HepG2 (cell line): ENCODE results near the gene ADGRV1. TPM values are rescaled to one million over a fixed set of nuclear protein-coding genes. Genes with fewer than 3 reads are reported as not detected.
"Not testable (repeated sequence)": the region's sequence is repeated elsewhere in the genome, so short reads cannot be mapped to it uniquely, and the experiment has no call there.

Source experiments
- ATAC-seq: fragments of 200-7000 bp; cut with Tn5 transposase; 3 replicates; pipeline ENCODE4 v1.9.1; 2020; ENCODE audit warnings: mild to moderate bottlenecking, moderate library complexity
- BruUV-seq: library from RNA; stranded (reverse); fragments of 400-500 nt; replicated peaks from 2 replicates; lab custom pipeline; 2021; lab: Mats Ljungman, UMichigan
- CTCF ChIA-PET: fragments of 300-600 bp; formaldehyde crosslinking; extraction: SDS; loops from one replicate; lab custom pipeline; 2021; ENCODE audit warnings: low total read pairs, inconsistent platforms, low intra/inter-chr PET ratio; lab: Yijun Ruan, JAX
- POLR2A ChIA-PET: fragments of 350-600 bp; sonication (Branson Sonifier 250); formaldehyde crosslinking; loops from one replicate; lab custom pipeline; 2020; ENCODE audit warnings: antibody characterized with exemption, inconsistent platforms; lab: Yijun Ruan, JAX
- DNase-seq: peaks from one replicate; pipeline ENCODE4 v3.0.0-alpha.2; 2015; ENCODE audit warnings: low spot score
- FAIRE-seq: peaks from 3 replicates; lab custom pipeline; 2011; peaks lifted over from hg19 to GRCh38; lab: Jason Lieb, UNC
- H2AFZ ChIP-seq: one replicate; pipeline ENCODE4 v1.6.1; 2011; ENCODE audit warnings: low read length, inconsistent platforms
- H3K27ac ChIP-seq: fragments of 300-600 bp; 3 replicates; pipeline ENCODE4 v1.8.0; 2011; ENCODE audit warnings: mixed run types, mild to moderate bottlenecking, mixed read lengths, low read length, inconsistent platforms; ENCODE audit not compliant: insufficient read depth; ENCODE audit errors: extremely low read length
- H3K27me3 ChIP-seq, 2 experiments: fragments of 200-600 bp in 1 of 2; 2 replicates in 1 of 2; 3 replicates in 1 of 2; pipeline versions ENCODE4 v1.6.0 to v1.8.0; 2011; ENCODE audit warnings: low read length in 2 of 2, mild to moderate bottlenecking in 2 of 2, moderate library complexity in 2 of 2, inconsistent platforms in 1 of 2; ENCODE audit not compliant: insufficient read depth in 2 of 2, control insufficient read depth in 1 of 2
- H3K36me3 ChIP-seq, 2 experiments: fragments of 200-600 bp in 1 of 2; replicated peaks in 1 of 2; 2 replicates in 1 of 2; 3 replicates in 1 of 2; pipeline versions ENCODE4 v1.5.1 to v1.8.0; 2011; ENCODE audit warnings: low read length in 2 of 2, inconsistent platforms in 1 of 2; ENCODE audit not compliant: insufficient read depth in 2 of 2, control insufficient read depth in 1 of 2
- H3K4me1 ChIP-seq: 2 replicates; pipeline ENCODE4 v1.5.1; 2012; ENCODE audit warnings: low read length, inconsistent platforms; ENCODE audit not compliant: insufficient read depth
- H3K4me2 ChIP-seq: 2 replicates; pipeline ENCODE4 v1.6.0; 2011; ENCODE audit warnings: low read depth, low read length, inconsistent platforms
- H3K4me3 ChIP-seq, 3 experiments: fragments of 200-600 bp in 1 of 3; sonication (generic), shearing (Covaris generic) in 1 of 3; replicated peaks in 1 of 3; 2 replicates each; pipeline ENCODE4 v1.5.1; 2011 to 2016; ENCODE audit warnings: low read length in 3 of 3, inconsistent platforms in 2 of 3, low read depth in 2 of 3, mild to moderate bottlenecking in 2 of 3, control low read depth in 1 of 3, mixed read lengths in 1 of 3; ENCODE audit not compliant: insufficient read depth in 1 of 3
- H3K79me2 ChIP-seq: one replicate; pipeline ENCODE4 v1.6.1; 2011; ENCODE audit warnings: low read length, inconsistent platforms; ENCODE audit not compliant: insufficient read depth
- H3K9ac ChIP-seq: 2 replicates; pipeline ENCODE4 v1.6.0; 2011; ENCODE audit warnings: mild to moderate bottlenecking, low read depth, low read length, inconsistent platforms; ENCODE audit not compliant: insufficient read depth
- H3K9me3 ChIP-seq: 2 replicates; pipeline ENCODE4 v1.5.1; 2012; ENCODE audit warnings: mild to moderate bottlenecking, low read length
- H4K20me1 ChIP-seq: 2 replicates; pipeline ENCODE4 v1.6.0; 2011; ENCODE audit warnings: inconsistent platforms, mild to moderate bottlenecking, low read length, moderate library complexity; ENCODE audit not compliant: insufficient read depth
- ATRX ChIP-seq: sonication (generic); formaldehyde crosslinking; IDR thresholded peaks from 2 replicates; pipeline ENCODE4 v1.4.0; 2020; ENCODE audit warnings: missing genetic modification reagents, borderline replicate concordance
- BORCS8-MEF2B ChIP-seq: sonication (generic); formaldehyde crosslinking; IDR thresholded peaks from 2 replicates; pipeline ENCODE4 v1.8.0; 2022; ENCODE audit warnings: mild to moderate bottlenecking, missing genetic modification reagents
- MBD4 ChIP-seq: IDR thresholded peaks from 2 replicates; pipeline ENCODE4 v1.6.1; 2012; ENCODE audit warnings: low read length, inconsistent platforms, borderline replicate concordance
- ZBTB7A ChIP-seq: sonication (generic); formaldehyde crosslinking; IDR thresholded peaks from 2 replicates; pipeline ENCODE4 v1.8.0; 2022; ENCODE audit warnings: mild to moderate bottlenecking, missing genetic modification reagents
- ZNF766 ChIP-seq: sonication (generic); formaldehyde crosslinking; IDR thresholded peaks from 2 replicates; pipeline ENCODE4 v1.5.0; 2020; ENCODE audit warnings: missing genetic modification reagents, borderline replicate concordance
- WGBS: methylation state at CpG from one replicate; pipeline ENCODE4 v1.1.6; 2017; ENCODE audit warnings: low lambda C conversion rate; 5-methylcytosine and 5-hydroxymethylcytosine counted together
- in situ Hi-C: cut with HindIII; loops from 2 replicates; pipeline ENCODE4 v1.10.0; 2017; ENCODE audit warnings: low pct_unique_long_range_greater_than_20kb; ENCODE audit not compliant: extremely low pct_ligation_motif_present
- intact Hi-C: fragments of 100-400 bp; cut with micrococcal nuclease; formaldehyde crosslinking; loops from one replicate; pipeline ENCODE4 v1.10.0; 2022; ENCODE audit not compliant: unreplicated experiment
- polyA plus RNA-seq, 8 experiments: library from polyadenylated mRNA; depleted of rRNA in 3 of 8; stranded (reverse) in 7 of 8; unstranded in 1 of 8; fragments of >200 nt; fragmentation: Illumina TruSeq in 4 of 8; extraction: Trizol in 4 of 8; gene quantifications; 2 replicates each; pipeline versions ENCODE4 v1.2.1 to v1.2.3, GENCODE V29; 2011 to 2016; ENCODE audit warnings: low read depth in 4 of 8, missing spikeins in 1 of 8, mixed read lengths in 1 of 8; ENCODE audit not compliant: insufficient read depth in 1 of 8
- total RNA-seq, 5 experiments: library from RNA; depleted of rRNA; stranded (reverse); fragments of >200 nt; fragmentation: Illumina TruSeq; extraction: Trizol; gene quantifications; 2 replicates each; pipeline ENCODE4 v1.2.3, GENCODE V29; 2016; ENCODE audit warnings: low read depth in 1 of 5
- TF ChIP-seq, protein P1 (sequence below): sonication (generic); formaldehyde crosslinking; IDR thresholded peaks from 2 replicates; pipeline ENCODE4 v1.5.0; 2020; ENCODE audit warnings: mild to moderate bottlenecking, missing genetic modification reagents
- TF ChIP-seq, protein P2 (sequence below): sonication (generic); formaldehyde crosslinking; IDR thresholded peaks from 2 replicates; pipeline ENCODE4 v1.4.0; 2020; ENCODE audit warnings: missing genetic modification reagents, mild to moderate bottlenecking, borderline replicate concordance

ADGRV1 gene
- total and polyA plus RNA-seq, 2 of the 13 experiments (the other 11 are each of a cell fraction or from before 2014, with no cell fraction given) = 1.7 to 3.9 TPM

- TF ChIP-seq, protein P1, sequence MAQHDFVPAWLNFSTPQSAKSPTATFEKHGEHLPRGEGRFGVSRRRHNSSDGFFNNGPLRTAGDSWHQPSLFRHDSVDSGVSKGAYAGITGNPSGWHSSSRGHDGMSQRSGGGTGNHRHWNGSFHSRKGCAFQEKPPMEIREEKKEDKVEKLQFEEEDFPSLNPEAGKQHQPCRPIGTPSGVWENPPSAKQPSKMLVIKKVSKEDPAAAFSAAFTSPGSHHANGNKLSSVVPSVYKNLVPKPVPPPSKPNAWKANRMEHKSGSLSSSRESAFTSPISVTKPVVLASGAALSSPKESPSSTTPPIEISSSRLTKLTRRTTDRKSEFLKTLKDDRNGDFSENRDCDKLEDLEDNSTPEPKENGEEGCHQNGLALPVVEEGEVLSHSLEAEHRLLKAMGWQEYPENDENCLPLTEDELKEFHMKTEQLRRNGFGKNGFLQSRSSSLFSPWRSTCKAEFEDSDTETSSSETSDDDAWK = no peak
- TF ChIP-seq BORCS8-MEF2B (CRISPR knock-in tag) = no peak
- TF ChIP-seq MBD4 = no peak
- TF ChIP-seq, protein P2, sequence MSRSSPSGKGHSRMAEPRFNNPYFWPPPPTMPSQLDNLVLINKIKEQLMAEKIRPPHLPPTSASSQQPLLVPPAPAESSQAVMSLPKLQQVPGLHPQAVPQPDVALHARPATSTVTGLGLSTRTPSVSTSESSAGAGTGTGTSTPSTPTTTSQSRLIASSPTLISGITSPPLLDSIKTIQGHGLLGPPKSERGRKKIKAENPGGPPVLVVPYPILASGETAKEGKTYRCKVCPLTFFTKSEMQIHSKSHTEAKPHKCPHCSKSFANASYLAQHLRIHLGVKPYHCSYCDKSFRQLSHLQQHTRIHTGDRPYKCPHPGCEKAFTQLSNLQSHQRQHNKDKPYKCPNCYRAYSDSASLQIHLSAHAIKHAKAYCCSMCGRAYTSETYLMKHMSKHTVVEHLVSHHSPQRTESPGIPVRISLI (CRISPR knock-in tag) = no peak
- TF ChIP-seq ZNF766 (CRISPR knock-in tag) = no peak
- no peak for TF ChIP-seq ZBTB7A (CRISPR knock-in tag)
- TF ChIP-seq ATRX (CRISPR knock-in tag) = no peak
- TF ChIP-seq, all 625 proteins: peak for 0
These were observed 209.1 kb downstream of the ADGRV1 start (continued) for GRCh38 chr5:90767710-90768109.

DNA sequence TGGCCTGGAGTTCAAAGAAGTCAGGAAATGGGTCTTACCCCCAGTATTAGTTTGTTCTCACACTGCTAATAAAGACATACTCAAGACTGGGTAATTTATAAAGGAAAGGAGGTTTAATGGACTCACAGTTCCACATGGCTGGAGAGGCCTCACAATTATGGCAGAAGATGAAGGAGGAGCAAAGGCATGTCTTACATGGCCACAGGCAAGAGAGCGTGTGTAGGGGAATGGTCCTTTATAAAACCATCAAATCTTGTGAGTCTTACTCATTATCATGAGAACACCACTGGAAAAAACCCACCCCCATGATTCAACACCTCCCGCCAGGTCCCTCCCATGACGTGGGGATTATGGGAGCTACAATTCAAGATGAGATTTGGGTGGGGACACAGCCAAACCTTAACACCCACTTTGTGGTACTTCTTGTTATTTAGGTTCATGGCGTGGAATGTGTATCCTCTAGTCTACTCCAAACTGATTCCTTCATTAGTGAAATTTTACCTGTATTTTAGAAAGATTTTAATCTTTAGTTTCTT is 211.5 kb downstream of the ADGRV1 start:
- WGBS = 5% methylated on average over 4 of the region's 4 CpGs
- H2AFZ ChIP-seq, FAIRE-seq, BruUV-seq, H3K4me2 ChIP-seq, H3K9me3 ChIP-seq, POLR2A ChIA-PET, ATAC-seq, H4K20me1 ChIP-seq, DNase-seq, H3K27ac ChIP-seq, in situ Hi-C loops, H3K36me3 ChIP-seq, H3K4me3 ChIP-seq, H3K9ac ChIP-seq, intact Hi-C loops, H3K27me3 ChIP-seq, CTCF ChIA-PET, H3K79me2 ChIP-seq, H3K4me1 ChIP-seq: not testable (repeated sequence)
